ENCODE results near the gene YOD1.

- TF ChIP-seq FOXP2 (optimal IDR thresholded peaks at IDR 0.05; ENCODE audit: borderline replicate concordance, extremely low read depth, extremely low read length, insufficient read depth) (no peak), TAF1 (IDR thresholded peaks at IDR 0.05; ENCODE audit: borderline replicate concordance, insufficient read depth, low read length) (no peak), REST (IDR thresholded peaks at IDR 0.05; ENCODE audit: insufficient read depth in 1 of 2, low read depth in 2 of 2, low read length in 2 of 2) (no peak)
These were observed 25.4 kb upstream of the YOD1 start for GRCh38 chr1:207076181-207076955.
